SK-N-SH treated with all-trans-retinoic acid at 6 μM for 48 hours (cell line): Measurements from ENCODE around the gene RNASE12.

Experiments used
- BACH2 ChIP-seq: fragments of 250-450 bp; sonication (Bioruptor Pico); IDR thresholded peaks from 2 replicates; pipeline ENCODE4 v1.9.0; 2021; ENCODE audit warnings: mild to moderate bottlenecking, borderline replicate concordance
- ESRRG ChIP-seq: fragments of 250-450 bp; sonication (Bioruptor Pico); IDR thresholded peaks from 2 replicates; pipeline ENCODE4 v1.6.1; 2021; ENCODE audit warnings: mild to moderate bottlenecking
- ISL1 ChIP-seq: fragments of 250-450 bp; sonication (Bioruptor Pico); IDR thresholded peaks from 2 replicates; pipeline ENCODE4 v2.1.2; 2022; ENCODE audit warnings: mild to moderate bottlenecking, moderate library complexity
- OSR1 ChIP-seq: fragments of 250-450 bp; sonication (Bioruptor Pico); IDR thresholded peaks from 2 replicates; pipeline ENCODE4 v1.8.0; 2022; ENCODE audit warnings: moderate library complexity, mild to moderate bottlenecking, inconsistent platforms
- RARB ChIP-seq: fragments of 250-450 bp; sonication (Bioruptor Pico); IDR thresholded peaks from 2 replicates; pipeline ENCODE4 v1.8.0; 2021; ENCODE audit warnings: mild to moderate bottlenecking, moderate library complexity
- ZFP30 ChIP-seq: fragments of 450-650 bp; formaldehyde crosslinking; IDR thresholded peaks from 2 replicates; pipeline ENCODE4 v1.5.0; 2022; ENCODE audit warnings: mild to moderate bottlenecking, moderate library complexity

- TF ChIP-seq ZFP30 (CRISPR knock-in tag): no peak
- no peak for TF ChIP-seq ISL1 (CRISPR knock-in tag)
- TF ChIP-seq OSR1 (CRISPR knock-in tag): no peak
- no peak for TF ChIP-seq BACH2 (CRISPR knock-in tag)
- TF ChIP-seq RARB (CRISPR knock-in tag): no peak
- TF ChIP-seq ESRRG (CRISPR knock-in tag): no peak
Measured at GRCh38 chr14:20611277-20611676, 20.1 kb upstream of the RNASE12 start.
